H9 (cell line): Measurements from ENCODE around the gene NACC1. TPM values are rescaled to one million over a fixed set of nuclear protein-coding genes. Genes with fewer than 3 reads are reported as not detected.

Experiments used
- DNase-seq: peaks from one replicate; pipeline ENCODE4 v3.0.0-alpha.2; 2017
- H2AFZ ChIP-seq: one replicate; pipeline ENCODE4 v1.6.1; 2013; ENCODE audit warnings: mild to moderate bottlenecking, low read length, control low read depth, moderate library complexity
- H2AK5ac ChIP-seq: 2 replicates; pipeline ENCODE4 v1.6.1; 2013; ENCODE audit warnings: low read length, control low read depth, mixed read lengths; ENCODE audit not compliant: insufficient read length
- H2BK120ac ChIP-seq: one replicate; pipeline ENCODE4 v1.6.1; 2013; ENCODE audit warnings: low read depth, mild to moderate bottlenecking, low read length, control low read depth, inconsistent platforms; ENCODE audit not compliant: poor library complexity, severe bottlenecking
- H2BK12ac ChIP-seq: 2 replicates; pipeline ENCODE4 v1.6.1; 2013; ENCODE audit warnings: low read length, control low read depth, mixed read lengths, low read depth; ENCODE audit not compliant: insufficient read length
- H2BK15ac ChIP-seq: 2 replicates; pipeline ENCODE4 v1.6.1; 2013; ENCODE audit warnings: low read depth, low read length, control low read depth
- H2BK20ac ChIP-seq: one replicate; pipeline ENCODE4 v1.6.1; 2013; ENCODE audit warnings: low read depth, mild to moderate bottlenecking, low read length, control low read depth, inconsistent platforms; ENCODE audit not compliant: poor library complexity, severe bottlenecking
- H2BK5ac ChIP-seq: 2 replicates; pipeline ENCODE4 v1.6.1; 2013; ENCODE audit warnings: low read length, control low read depth, mixed read lengths; ENCODE audit not compliant: insufficient read length
- H3K14ac ChIP-seq: 2 replicates; pipeline ENCODE4 v1.6.1; 2013; ENCODE audit warnings: low read length, control low read depth; ENCODE audit not compliant: insufficient read depth
- H3K18ac ChIP-seq: 2 replicates; pipeline ENCODE4 v1.6.1; 2013; ENCODE audit warnings: low read depth, mild to moderate bottlenecking, mixed read lengths, low read length, control low read depth; ENCODE audit not compliant: insufficient read length
- H3K23ac ChIP-seq: 2 replicates; pipeline ENCODE4 v1.6.1; 2013; ENCODE audit warnings: low read length, control low read depth, mixed read lengths, low read depth; ENCODE audit not compliant: insufficient read length
- H3K23me2 ChIP-seq: 2 replicates; pipeline ENCODE4 v1.6.1; 2013; ENCODE audit warnings: low read depth, mild to moderate bottlenecking, mixed read lengths, low read length, control low read depth; ENCODE audit not compliant: insufficient read length, poor library complexity, severe bottlenecking
- H3K27ac ChIP-seq: 2 replicates; pipeline ENCODE4 v1.5.1; 2013; ENCODE audit warnings: low read length, control low read depth, mixed read lengths, low read depth; ENCODE audit not compliant: insufficient read length
- H3K27me3 ChIP-seq: 2 replicates; pipeline ENCODE4 v1.6.1; 2013; ENCODE audit warnings: low read length, control low read depth, inconsistent platforms; ENCODE audit not compliant: insufficient read depth
- H3K4ac ChIP-seq: 2 replicates; pipeline ENCODE4 v1.6.1; 2013; ENCODE audit warnings: low read depth, mild to moderate bottlenecking, control low read depth, inconsistent platforms, low read length, moderate library complexity
- H3K4me1 ChIP-seq: 2 replicates; pipeline ENCODE4 v1.6.1; 2013; ENCODE audit warnings: low read length, control low read depth, inconsistent platforms; ENCODE audit not compliant: insufficient read depth
- H3K4me2 ChIP-seq: 2 replicates; pipeline ENCODE4 v1.6.1; 2013; ENCODE audit warnings: low read length, control low read depth, mixed read lengths; ENCODE audit not compliant: insufficient read length, insufficient read depth
- H3K56ac ChIP-seq: 2 replicates; pipeline ENCODE4 v1.6.1; 2013; ENCODE audit warnings: low read depth, mild to moderate bottlenecking, mixed read lengths, low read length, control low read depth; ENCODE audit not compliant: insufficient read length
- H3K79me1 ChIP-seq: 2 replicates; pipeline ENCODE4 v1.6.1; 2013; ENCODE audit warnings: low read depth, mild to moderate bottlenecking, moderate library complexity, low read length, control low read depth, inconsistent platforms; ENCODE audit not compliant: insufficient read depth, poor library complexity, severe bottlenecking
- H3K79me2 ChIP-seq: 2 replicates; pipeline ENCODE4 v1.6.1; 2013; ENCODE audit warnings: low read length, control low read depth, inconsistent platforms; ENCODE audit not compliant: insufficient read depth
- H3K9ac ChIP-seq: 2 replicates; pipeline ENCODE4 v1.6.1; 2013; ENCODE audit warnings: low read length, control low read depth, mixed read lengths; ENCODE audit not compliant: insufficient read length; ENCODE audit errors: extremely low read depth
- H3K9me3 ChIP-seq: one replicate; pipeline ENCODE4 v1.6.1; 2013; ENCODE audit warnings: low read depth, low read length, inconsistent platforms; ENCODE audit not compliant: control insufficient read depth
- H3T11ph ChIP-seq: one replicate; pipeline ENCODE4 v1.6.1; 2013; ENCODE audit warnings: mild to moderate bottlenecking, low read length, control low read depth, inconsistent platforms
- H4K20me1 ChIP-seq: one replicate; pipeline ENCODE4 v1.6.1; 2013; ENCODE audit not compliant: control insufficient read depth, insufficient read length, insufficient read depth
- H4K5ac ChIP-seq: 2 replicates; pipeline ENCODE4 v1.6.1; 2013; ENCODE audit warnings: low read depth, mild to moderate bottlenecking, mixed read lengths, low read length, control low read depth; ENCODE audit not compliant: insufficient read length
- H4K8ac ChIP-seq: replicated peaks from 2 replicates; pipeline ENCODE4 v1.6.1; 2013; ENCODE audit warnings: low read length, control low read depth, mixed read lengths, low read depth; ENCODE audit not compliant: insufficient read length
- H4K91ac ChIP-seq: 2 replicates; pipeline ENCODE4 v1.6.1; 2013; ENCODE audit warnings: low read depth, mild to moderate bottlenecking, moderate library complexity, mixed read lengths, low read length, control low read depth; ENCODE audit not compliant: insufficient read length
- H3K27ac Mint-ChIP-seq, 3 experiments: 2 replicates in 2 of 3; 3 replicates in 1 of 3; pipeline ENCODE4 v1.8.0; 2020 to 2021; ENCODE audit warnings: mixed read lengths in 3 of 3, mild to moderate bottlenecking in 1 of 3, moderate library complexity in 1 of 3
- H3K27me3 Mint-ChIP-seq: 2 replicates; pipeline ENCODE4 v1.8.0; 2021; ENCODE audit warnings: low read depth, mild to moderate bottlenecking, moderate library complexity, mixed read lengths
- H3K36me3 Mint-ChIP-seq, 3 experiments: 2 replicates in 2 of 3; 3 replicates in 1 of 3; pipeline ENCODE4 v1.8.0; 2020 to 2021; ENCODE audit warnings: low read depth in 3 of 3, mixed read lengths in 3 of 3; ENCODE audit not compliant: insufficient read depth in 1 of 3
- H3K4me1 Mint-ChIP-seq, 2 experiments: 2 replicates each; pipeline ENCODE4 v1.8.0; 2020; ENCODE audit warnings: mixed read lengths in 2 of 2
- H3K4me3 Mint-ChIP-seq, 2 experiments: 2 replicates in 1 of 2; 3 replicates in 1 of 2; pipeline ENCODE4 v1.8.0; 2020 to 2021; ENCODE audit warnings: mild to moderate bottlenecking in 2 of 2, mixed read lengths in 2 of 2, moderate library complexity in 1 of 2
- H3K9me3 Mint-ChIP-seq, 2 experiments: 2 replicates in 1 of 2; 3 replicates in 1 of 2; pipeline ENCODE4 v1.8.0; 2020; ENCODE audit warnings: mild to moderate bottlenecking in 2 of 2, mixed read lengths in 2 of 2, moderate library complexity in 1 of 2
- CTCF ChIP-seq: fragments of 200-600 bp; sonication (generic); conservative IDR thresholded peaks from 3 replicates; pipeline ENCODE4 v1.8.0; 2021; ENCODE audit warnings: antibody characterized with exemption, mild to moderate bottlenecking
- WGBS: extraction: QIAGEN DNeasy Blood & Tissue Kit; methylation state at CpG from one replicate; pipeline ENCODE4 v1.1.7; 2013; ENCODE audit warnings: missing lambda C conversion rate, low lambda C conversion rate, mixed read lengths; ENCODE audit not compliant: insufficient read length; ENCODE audit errors: extremely low coverage; 5-methylcytosine and 5-hydroxymethylcytosine counted together
- total RNA-seq: library from RNA; stranded (reverse); gene quantifications from 2 replicates; pipeline ENCODE4 v1.2.1, GENCODE V29; 2021

The NACC1 gene
- total RNA-seq, 1 experiment from 2014 or later, result 198 TPM

- no peak overlapping the region for H2BK120ac ChIP-seq
- H3K27me3 ChIP-seq, result no peaks in the 10 kb centered on the region; the same call in 1 of the 2 replicates
Observed at GRCh38 chr19:13087295-13087694, 30.8 kb upstream of the NACC1 start.

More at GRCh38 chr19:13087295-13087694, 30.8 kb upstream of the NACC1 start:
- Mint-ChIP-seq H3K27me3 (peaks cover 58% of the 10 kb centered on the region), H3K4me1 (peaks cover 20 to 44% of the 10 kb centered on the region in 2 experiments), H3K4me3 (no peak overlapping the region; a peak in 1 of 5 replicates), H3K36me3 (no peaks in the 10 kb centered on the region), H3K9me3 (no peaks in the 10 kb centered on the region), H3K27ac (no peak overlapping the region)
- Histone ChIP-seq H3K14ac (no peak overlapping the region), H3K56ac (no peak overlapping the region), H2BK5ac (no peak overlapping the region), H2BK20ac (no peak overlapping the region), H4K8ac (no peak overlapping the region), H3K23me2 (peaks cover 2% of the 10 kb centered on the region), H3K23ac (no peak overlapping the region), H3K4me2 (no peak overlapping the region), H4K20me1 (no peaks in the 10 kb centered on the region), H2BK15ac (no peak overlapping the region), H3K79me1 (no peaks in the 10 kb centered on the region), H3K4ac (no peak overlapping the region), H3T11ph (no peak overlapping the region), H2BK12ac (no peak overlapping the region), H2AFZ (no peak overlapping the region), H4K91ac (no peak overlapping the region), H3K79me2 (no peaks in the 10 kb centered on the region), H3K9ac (no peak overlapping the region), H3K27ac (no peak overlapping the region), H4K5ac (no peak overlapping the region), H3K9me3 (no peaks in the 10 kb centered on the region), H3K18ac (no peak overlapping the region), H3K4me1 (peaks cover 5% of the 10 kb centered on the region; the same call in 1 of the 2 replicates), H2AK5ac (no peak overlapping the region)
- WGBS, result no CpG with 5 or more reads among the region's 12 CpGs
- DNase-seq, result no peak
- TF ChIP-seq CTCF, result no peak
